ENCODE data around the gene SOD3.

Gene SOD3

GRCh38 chr4:24846716-24847115 is 51.3 kb downstream of the SOD3 start:
- DNase-seq = no peak

GRCh38 chr4:24849351-24849750 is 54.0 kb downstream of the SOD3 start:
- no peak for DNase-seq

DNA sequence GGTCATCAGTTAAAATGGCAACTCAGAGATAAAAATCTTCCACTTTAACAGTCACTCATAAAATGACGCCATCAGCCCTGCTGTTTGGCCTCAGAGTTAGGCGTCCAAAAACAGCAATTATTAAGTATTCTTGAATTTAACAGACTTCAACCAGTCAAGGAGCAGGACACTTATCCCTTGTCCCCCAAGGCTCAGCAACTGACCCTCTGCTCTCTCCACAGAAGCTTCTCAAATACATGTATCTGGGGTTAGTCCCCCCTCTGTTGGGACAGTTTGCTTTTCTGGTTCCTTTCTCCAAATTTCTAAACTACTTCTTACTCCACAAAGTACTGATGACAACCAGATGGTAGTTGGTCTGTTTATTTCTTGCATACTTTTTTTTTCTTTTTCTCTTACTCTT is 54.4 kb downstream of the SOD3 start:
- no peak for DNase-seq
